HG03442 (cell line): Measurements from ENCODE around the gene CCL21.
"Not testable (repeated sequence)": the region's sequence is repeated elsewhere in the genome, so short reads cannot be mapped to it uniquely, and the experiment has no call there.

ENCODE experiments used
- ATAC-seq: cut with Tn5 transposase; IDR thresholded peaks from one replicate; pipeline ENCODE4 v1.9.1; 2021; ENCODE audit warnings: mild to moderate bottlenecking, moderate library complexity; ENCODE audit not compliant: unreplicated experiment

Gene CCL21, protein sequence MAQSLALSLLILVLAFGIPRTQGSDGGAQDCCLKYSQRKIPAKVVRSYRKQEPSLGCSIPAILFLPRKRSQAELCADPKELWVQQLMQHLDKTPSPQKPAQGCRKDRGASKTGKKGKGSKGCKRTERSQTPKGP

DNA sequence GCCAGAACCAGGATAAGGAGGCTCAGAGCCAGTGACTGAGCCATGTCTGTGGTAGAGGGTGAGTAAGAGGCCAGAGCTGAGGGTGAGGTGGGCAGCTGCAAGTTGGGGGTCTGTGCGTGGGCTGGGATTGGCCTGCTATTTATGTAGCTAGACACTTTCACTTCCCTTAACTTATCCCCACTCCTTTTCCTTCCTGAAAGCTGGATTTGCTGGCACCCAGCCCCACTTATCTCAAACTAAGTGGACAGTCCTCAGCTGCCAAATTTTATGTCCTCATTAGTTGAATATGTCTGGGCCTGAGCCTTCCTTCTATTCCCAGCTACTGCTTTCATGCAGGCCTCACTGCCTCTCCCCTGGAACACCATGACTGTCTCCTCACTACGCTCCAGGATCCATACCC, at the start of gene CCL21:
CCL21 (minus strand) TSS at position 114 of the 400 bp plus-strand sequence; CDS start at position 44, 70 bp downstream.
- ATAC-seq, result no peak

DNA sequence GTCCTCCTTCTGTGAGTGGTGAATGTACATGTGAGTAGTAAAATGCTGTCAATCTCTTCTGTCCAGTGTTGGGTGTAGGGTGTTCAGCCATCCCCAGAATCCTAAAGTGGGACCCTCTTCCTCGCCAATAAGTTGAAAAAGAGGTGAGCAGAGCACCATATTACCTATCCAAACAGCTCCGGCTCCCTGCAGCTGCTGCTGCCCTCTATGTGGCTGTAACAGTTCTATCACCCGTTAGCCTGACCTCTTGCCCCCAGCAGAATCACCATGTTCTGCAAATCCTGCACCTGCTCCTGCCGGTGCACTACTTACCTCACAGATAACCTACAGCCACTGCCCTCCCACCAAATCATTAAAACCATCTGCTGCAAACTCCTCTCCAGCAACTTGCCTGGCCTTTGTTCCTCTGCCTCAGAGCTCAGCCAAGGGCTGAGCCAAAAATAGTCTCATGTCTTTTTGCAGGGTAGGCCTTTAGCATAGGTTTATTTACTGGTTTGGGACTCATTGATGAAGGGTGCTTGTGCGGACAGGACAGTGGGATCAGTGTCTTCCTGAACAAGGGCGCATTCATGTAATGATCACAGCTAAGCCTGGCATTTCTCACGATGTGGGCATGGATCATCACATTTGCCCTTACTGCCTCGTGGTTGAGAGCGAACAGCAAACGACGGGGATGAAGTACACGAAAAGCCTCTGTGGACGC, 49.6 kb upstream of the CCL21 start:
- no peak for ATAC-seq

DNA sequence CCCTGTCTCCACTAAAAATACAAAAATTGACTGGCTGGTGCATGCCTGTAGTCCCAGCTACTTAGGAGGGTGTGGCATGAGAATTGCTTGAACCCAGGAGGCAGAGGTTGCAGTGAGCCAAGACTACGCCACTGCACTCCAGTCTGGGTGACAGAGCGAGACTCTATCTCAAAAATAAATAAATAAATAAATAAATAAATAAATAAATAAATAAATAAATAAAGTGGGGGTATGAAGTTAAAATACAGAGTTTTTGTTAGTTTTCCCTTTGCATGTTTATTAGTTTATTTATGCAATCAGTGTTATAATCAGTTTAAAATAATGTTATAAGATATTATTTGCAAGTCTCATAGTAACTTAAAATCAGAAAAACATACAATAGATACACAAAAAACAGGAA, 40.4 kb upstream of the CCL21 start:
- not testable (repeated sequence) for ATAC-seq

DNA sequence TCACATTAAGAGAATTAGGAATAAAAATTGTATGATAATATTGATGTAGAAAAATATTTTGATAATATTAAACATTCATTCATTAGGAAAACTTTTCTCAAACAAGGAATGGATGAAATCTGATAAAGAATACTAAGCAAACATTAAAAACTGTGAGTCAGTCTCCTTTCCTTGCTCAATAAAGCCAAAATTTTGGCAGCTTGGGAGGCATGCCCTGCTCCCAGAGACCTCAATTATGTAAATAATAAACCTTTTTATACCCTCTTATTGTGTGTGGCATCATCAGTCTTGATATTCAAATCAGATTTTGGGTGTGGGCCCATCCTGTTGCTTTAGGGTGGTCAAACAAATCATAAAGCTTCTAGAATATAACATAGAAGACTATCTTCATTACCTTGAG, 36.6 kb upstream of the CCL21 start:
- no peak for ATAC-seq

DNA sequence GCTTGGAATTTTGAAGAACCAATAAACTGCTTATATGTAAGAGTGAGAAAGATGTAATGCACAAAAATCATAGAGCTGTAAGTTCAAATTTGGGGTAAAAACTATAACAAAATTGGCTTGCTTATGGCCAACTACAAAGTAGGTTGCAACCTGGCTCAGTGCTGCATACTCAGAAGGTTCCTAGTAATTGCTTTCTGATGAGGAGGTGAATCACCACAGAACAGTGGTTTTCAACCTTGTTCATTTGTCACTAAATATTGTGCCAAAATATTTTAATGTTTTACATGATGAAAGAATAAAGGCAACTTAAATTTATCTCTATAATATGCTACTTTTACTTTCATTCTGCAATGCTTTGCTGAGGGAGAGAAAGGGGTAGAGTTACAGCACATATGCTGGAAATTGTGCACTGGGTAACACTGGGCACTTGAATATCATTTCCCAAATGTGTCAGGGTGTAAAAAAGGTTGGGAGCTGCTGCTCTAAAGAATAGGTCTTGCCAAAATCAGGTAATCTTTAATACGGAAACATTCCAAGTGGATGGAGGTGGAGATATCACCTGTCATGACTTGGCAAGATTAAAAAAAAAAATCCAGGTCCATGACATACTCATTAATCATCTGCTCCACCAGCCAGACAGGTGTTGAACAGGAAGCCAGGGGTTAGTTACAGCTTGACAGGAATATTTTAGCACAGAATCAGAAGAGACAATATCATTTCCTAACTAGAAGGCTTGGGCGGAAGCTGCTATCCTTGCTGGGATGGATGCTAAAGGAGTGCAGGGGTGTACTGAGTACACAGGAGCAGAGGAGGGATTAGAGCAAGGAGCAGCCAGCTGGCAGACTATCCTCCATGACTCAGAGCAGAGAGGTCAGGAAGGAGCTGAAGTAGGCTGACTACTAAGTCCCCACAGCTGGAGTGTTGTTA, 34.6 kb upstream of the CCL21 start:
- ATAC-seq, result no peak

DNA sequence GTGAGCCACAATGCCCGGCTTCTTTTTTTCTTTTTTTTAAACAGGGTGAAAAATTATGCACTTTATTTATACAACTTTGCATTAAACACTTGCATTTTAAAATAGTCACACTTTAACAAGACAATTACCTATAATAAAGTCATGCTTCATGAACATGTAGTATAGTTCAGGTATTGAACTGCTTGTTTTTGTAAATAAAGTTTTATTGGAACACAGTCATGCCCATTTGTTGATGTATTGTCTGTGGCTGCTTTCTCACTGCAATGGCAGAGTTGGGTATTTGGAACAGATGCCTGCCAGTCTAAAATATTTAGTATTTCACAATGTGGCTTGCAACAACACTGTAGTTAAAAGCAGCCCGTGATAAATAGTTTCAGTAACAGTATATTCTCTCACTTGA, 32.8 kb upstream of the CCL21 start:
- ATAC-seq, result no peak

DNA sequence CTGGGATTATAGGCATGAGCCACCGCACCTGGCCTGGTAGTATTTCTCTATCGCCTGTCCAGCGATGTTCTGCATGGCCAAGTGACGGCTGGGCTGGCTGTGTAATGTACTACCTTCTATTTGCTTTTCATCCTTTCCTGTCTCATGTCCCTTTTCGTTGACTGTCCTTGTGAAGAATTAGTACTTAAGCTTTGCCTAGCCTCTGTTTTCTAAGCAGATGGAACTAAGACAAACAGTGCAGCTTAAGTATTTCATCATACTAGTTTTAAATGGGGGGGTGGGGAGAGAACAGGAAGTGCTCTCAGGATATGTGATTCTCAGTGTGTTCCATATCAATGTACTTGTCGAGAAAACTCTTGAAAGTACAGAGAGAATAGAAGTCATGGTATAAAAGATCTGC, 31.7 kb upstream of the CCL21 start:
- no peak for ATAC-seq

DNA sequence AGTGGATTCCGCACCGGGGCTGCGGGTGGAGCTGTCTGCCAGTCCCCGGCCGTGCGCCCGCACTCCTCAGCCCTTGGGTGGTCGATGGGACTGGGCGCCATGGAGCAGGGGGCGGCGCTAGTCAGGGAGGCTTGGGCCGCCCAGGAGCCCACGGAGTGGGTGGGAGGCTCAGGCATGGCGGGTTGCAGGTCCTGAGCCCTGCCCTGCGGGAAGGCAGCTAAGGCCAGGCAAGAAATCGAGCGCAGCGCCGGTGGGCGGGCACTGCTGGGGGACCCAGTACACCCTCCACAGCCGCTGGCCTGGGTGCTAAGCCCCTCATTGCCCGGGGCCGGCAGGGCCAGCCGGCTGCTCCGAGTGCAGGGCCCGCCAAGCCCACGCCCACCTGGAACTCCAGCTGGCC, 30.2 kb upstream of the CCL21 start:
- ATAC-seq, result not testable (repeated sequence)

DNA sequence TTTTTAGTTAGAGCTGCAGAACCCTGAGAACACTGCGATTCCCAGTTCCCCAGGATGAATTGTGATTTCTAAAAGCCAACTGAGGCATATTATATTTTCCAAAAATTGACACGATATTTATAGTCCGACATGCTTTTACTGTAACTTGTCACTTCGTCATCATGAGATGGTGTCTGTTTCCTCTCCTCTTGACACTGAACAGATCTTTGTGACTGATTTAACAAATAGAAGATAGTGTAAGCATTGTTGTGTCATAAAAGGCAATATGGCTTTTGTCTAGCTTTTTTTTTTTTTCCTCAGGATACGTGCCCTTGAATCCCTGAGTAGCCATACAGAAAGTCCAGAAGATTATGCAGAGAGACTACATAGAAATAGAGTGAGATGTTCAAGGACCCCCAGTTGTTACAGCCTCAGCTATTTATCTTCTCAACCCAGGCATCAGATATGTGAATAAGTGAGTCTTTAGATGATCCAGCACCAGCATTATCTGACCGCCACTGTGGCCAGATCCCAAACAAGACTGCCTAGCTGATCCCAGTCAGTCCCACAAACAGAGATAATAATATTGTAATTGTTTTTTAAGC, 27.8 kb upstream of the CCL21 start:
- no peak for ATAC-seq

DNA sequence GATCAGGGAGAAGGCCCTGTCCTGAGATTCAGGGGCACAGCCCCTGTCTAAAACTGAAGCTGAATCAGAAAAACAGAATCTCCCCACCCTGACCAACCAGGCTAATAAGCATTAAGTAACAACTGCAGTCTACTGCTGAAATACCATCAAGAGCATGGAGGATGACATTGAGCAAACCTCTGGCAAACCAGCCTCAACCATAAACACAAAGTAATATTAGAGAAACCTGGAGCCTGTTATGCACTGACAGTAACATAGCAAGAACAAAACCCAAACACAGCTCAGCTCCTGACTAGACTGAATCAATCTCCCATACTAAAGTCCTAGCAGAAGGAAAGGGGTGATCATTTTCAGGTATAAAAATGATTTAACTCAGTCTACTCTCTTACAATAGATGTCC, 24.8 kb upstream of the CCL21 start:
- no peak for ATAC-seq

DNA sequence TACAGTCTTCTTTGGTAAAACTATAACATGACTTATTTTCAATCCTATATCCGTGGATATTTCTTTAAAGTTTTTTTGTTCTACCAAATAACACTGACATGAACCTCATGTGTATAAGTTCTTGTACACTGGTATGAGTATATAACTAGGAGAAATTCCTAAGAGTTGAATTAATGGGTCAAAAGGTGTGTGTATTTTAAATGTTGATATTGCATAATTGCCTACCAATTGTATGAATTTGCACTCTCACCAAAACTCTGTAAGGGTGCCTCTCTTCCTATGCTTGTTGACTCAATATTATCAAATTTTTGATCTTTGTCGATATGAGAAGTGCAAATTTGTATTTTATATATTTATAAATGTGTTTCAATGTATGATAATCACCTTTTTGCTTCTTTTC, 22.9 kb upstream of the CCL21 start:
- no peak for ATAC-seq

DNA sequence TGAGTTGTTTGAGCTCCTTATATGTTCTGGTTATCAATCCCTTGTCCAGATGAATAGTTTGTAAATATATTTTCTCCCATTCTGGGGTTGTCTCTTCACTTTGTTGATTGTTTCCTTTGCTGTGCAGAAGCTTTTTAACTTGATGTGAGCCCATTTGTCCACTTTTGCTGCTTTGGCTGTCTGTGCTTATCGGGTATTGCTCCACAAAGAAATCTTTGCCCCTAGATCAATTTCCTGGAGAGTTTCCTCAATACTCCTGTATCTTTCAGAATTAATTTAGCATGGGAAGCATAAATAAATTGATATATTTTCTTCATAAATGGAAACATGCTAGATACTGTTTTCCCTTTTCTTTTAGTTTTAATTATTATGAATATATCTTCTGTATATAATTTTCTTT, 22.5 kb upstream of the CCL21 start:
- ATAC-seq, result no peak

DNA sequence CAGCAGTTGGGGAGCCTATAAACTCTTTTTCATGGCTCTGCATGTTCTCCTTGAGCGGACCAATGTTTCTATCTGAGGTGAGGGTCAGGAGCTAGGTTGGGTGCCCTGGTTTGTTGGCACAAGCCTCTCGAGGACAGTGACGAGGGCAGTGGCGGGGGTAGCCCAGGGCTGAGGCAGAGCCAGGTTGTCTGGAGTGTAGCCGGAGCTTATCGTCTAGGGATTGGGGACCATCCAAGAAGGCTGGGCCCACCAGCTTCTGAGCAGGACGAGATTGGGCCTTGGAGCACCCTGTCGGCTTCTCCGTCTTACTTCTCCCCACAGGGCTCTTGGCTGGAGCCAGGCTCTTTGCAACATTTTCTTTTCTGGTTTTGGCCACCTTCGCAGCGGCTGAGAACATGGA, 13.2 kb upstream of the CCL21 start:
- ATAC-seq, result no peak

DNA sequence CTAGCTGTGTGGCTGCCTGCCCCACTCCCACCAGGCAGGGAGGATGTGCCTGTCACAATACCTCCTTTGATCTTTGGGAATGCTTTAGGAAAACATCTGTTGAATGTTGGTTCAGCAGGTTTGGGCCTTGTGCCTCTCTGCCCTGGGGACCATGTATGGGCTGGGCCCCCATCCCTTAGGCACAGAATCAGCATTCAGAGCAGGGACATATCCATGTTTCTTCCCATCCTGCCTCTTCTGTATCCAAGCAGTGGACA, 9.8 kb upstream of the CCL21 start:
- ATAC-seq, result not testable (repeated sequence)

DNA sequence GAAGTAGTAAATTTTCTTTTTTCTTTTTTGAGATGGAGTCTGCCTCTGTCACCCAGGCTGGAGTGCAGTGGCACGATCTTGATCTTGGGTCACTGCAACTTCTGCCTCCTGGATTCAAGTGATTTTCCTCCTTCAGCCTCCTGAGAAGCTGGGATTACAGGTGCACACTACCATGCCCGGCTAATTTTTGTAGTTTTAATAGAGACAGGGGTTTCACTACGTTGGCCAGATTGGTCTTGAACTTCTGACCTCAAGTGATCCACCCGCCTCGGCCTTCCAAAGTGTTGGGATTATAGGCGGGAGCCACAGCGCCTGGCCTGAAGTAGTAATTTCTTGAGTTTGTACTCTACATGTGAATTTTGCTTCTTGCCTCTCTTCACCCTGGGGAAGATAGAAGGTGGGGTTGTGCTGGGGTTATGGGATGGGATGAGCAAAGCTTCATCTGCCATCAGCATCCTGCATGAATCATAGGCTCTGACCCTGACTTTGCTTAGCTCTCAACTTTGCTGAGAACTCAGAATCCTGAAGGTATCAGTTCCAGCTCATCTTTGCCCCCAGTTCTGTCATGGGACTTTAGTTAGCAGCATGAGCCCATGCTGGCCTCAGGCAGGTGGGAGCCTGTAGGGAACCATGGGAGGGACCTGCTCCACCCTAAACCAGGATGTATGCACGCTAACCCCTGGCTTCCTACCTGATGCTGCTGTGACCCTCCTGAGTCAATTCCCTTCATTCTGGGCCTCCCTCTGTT, 9.3 kb upstream of the CCL21 start:
- ATAC-seq, result no peak

DNA sequence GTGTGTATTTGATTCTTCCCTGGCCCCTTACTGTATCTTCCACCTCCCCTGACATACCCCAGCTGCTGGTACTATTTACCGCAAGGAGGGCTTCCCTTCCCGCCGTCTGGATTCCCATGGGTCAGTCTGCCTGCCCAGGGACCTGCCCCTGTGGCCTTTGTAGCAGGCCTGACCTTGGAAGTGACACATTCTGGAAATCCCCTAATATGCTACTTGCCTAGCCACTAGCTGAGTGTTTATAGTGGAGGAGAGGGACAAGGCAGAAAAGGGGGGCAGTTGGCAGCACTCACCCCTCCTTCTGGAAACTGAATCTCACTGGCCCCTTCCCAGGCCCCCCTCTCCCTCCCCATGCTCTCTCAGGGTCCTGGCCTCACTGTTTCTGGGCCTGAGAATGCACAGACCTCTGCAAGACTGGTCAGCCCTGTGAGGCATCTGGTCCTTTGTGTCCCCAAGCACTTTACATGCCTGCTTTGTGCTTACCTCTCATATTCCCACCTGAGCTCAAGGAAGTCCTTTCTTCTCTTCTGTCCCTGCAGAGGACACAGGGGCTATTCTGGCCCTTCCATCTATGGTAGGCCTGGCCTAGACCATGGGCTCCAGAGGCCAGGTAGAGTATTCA, 8.2 kb upstream of the CCL21 start:
- no peak for ATAC-seq

DNA sequence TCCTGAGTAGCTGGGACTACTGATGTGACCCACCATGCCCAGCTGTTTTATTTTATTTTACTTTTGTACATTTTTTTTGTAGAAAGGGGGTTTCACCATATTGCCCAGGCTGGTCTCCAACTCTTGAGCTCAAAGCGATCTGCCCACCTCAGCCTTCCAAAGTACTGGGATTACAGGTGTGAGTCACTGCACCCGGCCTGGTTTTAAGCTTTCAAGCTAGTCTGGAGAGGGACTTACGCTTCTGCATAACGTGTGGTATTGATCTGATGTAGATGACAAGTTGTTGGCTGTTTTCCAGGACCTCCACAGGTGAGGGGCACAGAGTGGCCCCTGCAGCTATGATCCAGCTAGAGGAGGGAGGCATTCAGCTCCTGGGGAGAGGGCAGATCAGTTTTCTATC, 6.8 kb upstream of the CCL21 start:
- no peak for ATAC-seq

DNA sequence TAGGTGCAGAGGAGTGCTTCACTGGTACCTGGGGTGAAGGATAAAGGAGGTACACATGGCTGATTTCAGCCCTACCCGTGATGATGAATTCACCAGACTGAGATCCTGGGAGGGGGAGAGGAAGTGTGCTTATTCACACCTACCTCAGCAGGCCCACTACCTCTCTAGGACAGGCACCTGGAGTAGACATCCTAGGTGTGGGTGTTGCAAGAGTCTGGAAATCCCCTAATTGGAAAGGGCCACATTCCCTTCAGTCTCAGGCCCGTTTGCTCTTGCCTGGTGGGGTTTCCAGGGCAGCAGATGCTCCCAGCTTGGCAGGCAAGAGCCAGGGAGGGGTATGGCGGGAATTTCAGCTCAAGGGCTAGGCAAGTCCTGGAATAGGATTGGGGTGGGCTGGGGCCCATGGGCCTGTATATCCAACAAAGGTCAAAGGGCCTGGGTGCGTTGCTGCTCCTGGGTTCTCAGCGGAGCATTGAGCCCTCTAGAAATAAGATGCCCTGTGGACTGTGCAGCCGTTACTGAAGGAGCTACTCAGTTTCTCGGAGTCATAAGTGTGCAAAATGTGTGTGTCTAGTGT, 5.8 kb upstream of the CCL21 start:
- ATAC-seq, result no peak

DNA sequence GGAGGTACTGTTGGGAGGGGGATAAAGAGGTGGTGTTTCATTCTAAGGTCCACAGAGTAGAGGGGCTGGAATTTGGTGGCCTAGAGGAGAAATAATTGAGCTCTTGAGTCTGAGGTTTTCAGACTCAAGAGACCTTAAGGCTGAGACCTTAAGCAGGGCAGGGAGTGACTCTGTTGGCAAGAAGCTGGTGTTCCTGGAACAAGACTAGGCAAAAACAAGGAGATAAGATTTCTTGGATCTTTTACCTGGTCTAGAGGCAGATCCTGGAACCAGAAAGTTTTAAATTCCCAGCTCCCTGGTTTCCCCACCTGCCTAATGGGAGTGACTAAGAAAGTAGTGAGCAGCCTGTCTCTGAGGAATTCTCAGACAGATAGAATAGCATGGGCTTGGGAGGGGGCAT, 4.1 kb upstream of the CCL21 start:
- no peak for ATAC-seq

DNA sequence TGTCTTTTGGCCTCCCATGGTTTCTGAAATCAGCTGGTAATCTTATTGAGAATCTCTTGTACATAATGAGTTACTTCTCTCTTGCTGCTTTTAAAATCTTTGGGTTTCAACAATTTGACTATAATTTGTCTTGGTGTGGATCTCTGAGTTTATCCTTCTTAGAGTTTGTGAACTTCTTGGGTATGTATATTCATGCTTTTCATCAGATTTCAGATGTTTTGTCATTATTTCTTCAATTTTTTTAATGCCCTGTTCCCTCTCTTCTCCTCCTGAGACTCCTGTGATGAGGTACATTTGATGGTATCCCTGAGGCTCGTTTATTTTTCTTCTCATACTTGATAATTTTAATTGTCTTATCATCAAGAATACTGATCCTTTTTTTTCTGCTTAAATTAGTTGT, 2.2 kb upstream of the CCL21 start:
- ATAC-seq, result no peak
